Cardiac muscle cell (in vitro differentiated cells and primary cell): ENCODE measurements around the gene CLMN. TPM values are rescaled to one million over a fixed set of nuclear protein-coding genes. Genes with fewer than 3 reads are reported as not detected.

Experiments
- DNase-seq, 2 donors: peaks; one replicate each; pipeline versions ENCODE4 v3.0.0 to v3.0.0-alpha.2; 2010 to 2017; ENCODE audit warnings: low read depth in 1 of 2, low spot score in 1 of 2
- H3K27ac ChIP-seq: fragments of 200-600 bp; sonication (generic); 2 replicates; pipeline ENCODE4 v1.5.1; 2016
- H3K27me3 ChIP-seq: fragments of 200-600 bp; sonication (generic); 2 replicates; pipeline ENCODE4 v1.6.0; 2016; ENCODE audit warnings: control low read depth
- H3K36me3 ChIP-seq: fragments of 200-600 bp; sonication (generic); 2 replicates; pipeline ENCODE4 v1.5.1; 2016; ENCODE audit warnings: control low read depth
- H3K4me1 ChIP-seq: fragments of 200-600 bp; sonication (generic); 2 replicates; pipeline ENCODE4 v1.8.1; 2017; ENCODE audit warnings: low read depth, mild to moderate bottlenecking, mixed run types
- H3K4me3 ChIP-seq: fragments of 200-600 bp; sonication (generic); 2 replicates; pipeline ENCODE4 v1.5.1; 2016; ENCODE audit warnings: mild to moderate bottlenecking
- H3K9me3 ChIP-seq: fragments of 200-600 bp; sonication (generic); 2 replicates; pipeline ENCODE4 v1.5.1; 2017; ENCODE audit warnings: low read depth, mild to moderate bottlenecking, control low read depth
- polyA plus RNA-seq: library from polyadenylated mRNA; unstranded; fragments of >200 nt; fragmentation: Nextera tagmentation; extraction: Ambion mirVana; gene quantifications from 2 replicates; pipeline ENCODE4 v1.2.1, GENCODE V29; 2016
- total RNA-seq: library from RNA; depleted of rRNA; stranded (reverse); fragments of >200 nt; gene quantifications from 2 replicates; pipeline ENCODE4 v1.2.3, GENCODE V29; 2016
- TF ChIP-seq, protein P1 (sequence below): IDR thresholded peaks from 2 replicates; pipeline ENCODE4 v1.5.1; 2012; ENCODE audit warnings: low read depth, mild to moderate bottlenecking, low read length

Gene CLMN
- total and polyA plus RNA-seq, 2 experiments from 2014 or later = 0.98 to 1.3 TPM

DNA sequence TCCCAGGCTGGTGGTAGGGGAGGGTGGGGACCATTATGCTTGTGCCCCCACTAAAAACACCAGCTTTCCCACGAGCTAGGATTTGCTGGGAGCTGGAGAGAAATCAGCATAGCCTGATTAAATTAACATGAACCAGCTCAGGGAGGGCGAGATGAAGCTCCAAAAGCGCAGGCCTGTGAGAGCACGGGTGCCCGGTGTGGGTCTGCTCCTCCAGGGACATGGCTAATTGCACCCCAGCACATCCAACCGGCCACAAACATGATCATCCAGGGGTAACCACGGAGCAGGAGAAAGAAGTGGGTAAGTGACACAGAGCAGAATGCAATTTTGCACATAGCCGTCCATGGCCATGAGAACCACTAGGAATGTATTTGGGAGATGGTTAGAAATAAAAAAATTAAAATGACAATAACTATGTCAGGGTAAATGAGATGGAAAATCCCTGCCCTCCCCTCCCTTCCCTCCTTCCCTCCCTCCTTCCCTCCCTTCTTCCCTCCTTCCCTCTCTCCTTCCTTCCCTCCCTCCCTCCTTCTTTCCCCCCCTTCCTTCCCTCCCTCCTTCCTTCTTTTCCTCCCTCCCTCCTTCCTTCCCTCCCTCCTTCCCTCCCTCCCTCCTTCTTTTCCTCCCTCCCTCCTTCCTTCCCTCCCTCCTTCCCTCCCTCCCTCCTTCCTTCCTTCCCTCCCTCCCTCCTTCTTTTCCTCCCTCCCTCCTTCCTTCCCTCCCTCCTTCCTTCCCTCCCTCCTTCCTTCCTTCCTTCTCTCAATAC, 26.9 kb downstream of the CLMN start:
- TF ChIP-seq, protein P1, sequence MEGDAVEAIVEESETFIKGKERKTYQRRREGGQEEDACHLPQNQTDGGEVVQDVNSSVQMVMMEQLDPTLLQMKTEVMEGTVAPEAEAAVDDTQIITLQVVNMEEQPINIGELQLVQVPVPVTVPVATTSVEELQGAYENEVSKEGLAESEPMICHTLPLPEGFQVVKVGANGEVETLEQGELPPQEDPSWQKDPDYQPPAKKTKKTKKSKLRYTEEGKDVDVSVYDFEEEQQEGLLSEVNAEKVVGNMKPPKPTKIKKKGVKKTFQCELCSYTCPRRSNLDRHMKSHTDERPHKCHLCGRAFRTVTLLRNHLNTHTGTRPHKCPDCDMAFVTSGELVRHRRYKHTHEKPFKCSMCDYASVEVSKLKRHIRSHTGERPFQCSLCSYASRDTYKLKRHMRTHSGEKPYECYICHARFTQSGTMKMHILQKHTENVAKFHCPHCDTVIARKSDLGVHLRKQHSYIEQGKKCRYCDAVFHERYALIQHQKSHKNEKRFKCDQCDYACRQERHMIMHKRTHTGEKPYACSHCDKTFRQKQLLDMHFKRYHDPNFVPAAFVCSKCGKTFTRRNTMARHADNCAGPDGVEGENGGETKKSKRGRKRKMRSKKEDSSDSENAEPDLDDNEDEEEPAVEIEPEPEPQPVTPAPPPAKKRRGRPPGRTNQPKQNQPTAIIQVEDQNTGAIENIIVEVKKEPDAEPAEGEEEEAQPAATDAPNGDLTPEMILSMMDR = no peak
- H3K27ac ChIP-seq = no peak overlapping the region
- H3K4me1 ChIP-seq = no peaks in the 10 kb centered on the region
- H3K9me3 ChIP-seq = no peaks in the 10 kb centered on the region
- peaks cover 2% of the 10 kb centered on the region for H3K27me3 ChIP-seq
- no peak for DNase-seq
- H3K36me3 ChIP-seq = no peaks in the 10 kb centered on the region
- no peak overlapping the region for H3K4me3 ChIP-seq

DNA sequence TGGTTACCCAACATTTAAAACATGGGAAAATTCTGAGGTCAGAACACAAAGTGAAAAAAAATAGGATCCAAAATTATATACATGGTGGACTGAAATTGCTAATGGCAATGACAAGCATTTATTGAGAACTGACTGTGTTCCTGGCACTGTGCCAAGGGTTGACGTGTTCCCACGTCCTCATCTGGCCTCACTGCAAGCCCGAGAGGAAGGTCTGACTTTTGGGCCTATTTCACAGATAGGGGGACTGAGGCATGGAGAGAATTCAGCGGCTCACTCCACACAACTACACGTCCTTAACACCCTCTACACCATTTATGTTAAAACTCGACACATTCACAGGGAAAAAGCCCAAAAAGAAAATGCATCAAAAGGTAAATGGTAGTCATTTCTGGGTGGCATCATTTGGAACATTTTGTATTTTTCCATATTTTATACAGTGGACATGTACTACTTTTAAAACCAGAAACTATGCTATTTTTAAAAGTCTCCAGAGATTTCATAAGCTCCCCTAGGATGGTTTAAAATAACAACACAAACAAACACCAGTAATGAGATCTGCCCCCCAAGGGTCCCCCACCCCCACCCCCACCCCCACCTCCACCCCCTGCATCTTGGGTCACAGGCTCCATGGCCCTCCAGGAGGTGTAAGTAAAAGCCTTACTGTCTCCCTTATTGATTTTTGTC, 27.7 kb downstream of the CLMN start:
- Histone ChIP-seq H3K4me1 (no peaks in the 10 kb centered on the region), H3K27ac (no peak overlapping the region)

DNA sequence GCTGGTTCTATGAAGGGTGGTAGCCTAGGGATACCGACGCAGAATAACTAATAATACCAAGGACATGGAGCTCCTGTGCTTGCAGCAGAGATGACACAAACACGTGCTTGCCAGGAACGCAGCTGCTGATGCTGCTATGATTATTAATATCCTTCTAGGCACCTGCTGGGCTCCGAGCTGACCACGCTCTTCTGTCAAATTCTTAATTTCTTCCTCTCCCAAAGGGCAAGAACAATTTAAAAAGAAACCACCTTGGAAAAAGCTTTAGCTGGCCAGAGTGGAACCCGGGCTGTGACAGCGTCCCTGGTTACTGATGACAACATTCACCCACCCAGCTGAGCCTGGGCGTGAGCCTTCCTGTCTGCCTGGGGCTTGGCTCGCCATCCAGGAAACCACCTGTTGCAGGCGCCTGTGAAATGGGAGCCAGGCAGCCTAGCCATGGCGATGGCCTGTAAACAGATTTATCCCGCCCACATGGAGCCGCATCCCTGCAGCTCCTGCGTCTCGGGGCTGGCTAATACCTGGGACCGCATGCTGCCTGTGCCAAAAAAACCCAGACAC, 28.8 kb downstream of the CLMN start:
- no peak for DNase-seq
- Histone ChIP-seq H3K4me1 (no peaks in the 10 kb centered on the region), H3K4me3 (no peak overlapping the region), H3K27me3 (peaks cover 2% of the 10 kb centered on the region), H3K36me3 (no peaks in the 10 kb centered on the region), H3K9me3 (no peaks in the 10 kb centered on the region), H3K27ac (no peak overlapping the region)
- TF ChIP-seq, protein P1 = no peak

More for the DNA sequence above, 27.7 kb downstream of the CLMN start:
- H3K36me3 ChIP-seq = no peaks in the 10 kb centered on the region
- H3K27me3 ChIP-seq = peaks cover 2% of the 10 kb centered on the region
- TF ChIP-seq, protein P1 = no peak
- H3K4me3 ChIP-seq = no peak overlapping the region
- peak in 1 of 2 donors; percentile 53 for DNase-seq
- H3K9me3 ChIP-seq = no peaks in the 10 kb centered on the region

DNA sequence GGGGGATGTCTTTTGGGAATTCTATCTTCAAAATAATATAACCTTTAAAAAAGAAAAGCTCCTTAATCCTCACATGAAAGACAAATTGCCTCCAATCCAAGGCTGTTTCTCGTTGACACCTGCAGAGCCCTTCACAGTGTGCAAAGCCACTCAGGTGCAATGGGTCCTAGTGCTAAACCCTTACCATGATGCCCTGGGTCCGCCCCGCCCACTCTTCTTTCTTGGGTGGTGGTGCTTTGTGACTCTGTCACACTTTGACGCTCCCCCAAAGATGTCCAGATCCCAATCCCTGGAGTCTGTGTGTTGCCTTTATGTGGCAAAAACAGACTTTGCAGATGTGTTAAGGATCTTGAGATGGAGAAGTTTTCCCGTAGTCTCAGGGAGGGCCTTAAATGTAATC, 29.7 kb downstream of the CLMN start:
- Histone ChIP-seq H3K36me3 (no peaks in the 10 kb centered on the region), H3K9me3 (no peaks in the 10 kb centered on the region), H3K4me3 (no peak overlapping the region), H3K27me3 (peaks cover 2% of the 10 kb centered on the region), H3K4me1 (no peaks in the 10 kb centered on the region), H3K27ac (no peak overlapping the region)
- TF ChIP-seq, protein P1 = no peak
- DNase-seq = no peak

DNA sequence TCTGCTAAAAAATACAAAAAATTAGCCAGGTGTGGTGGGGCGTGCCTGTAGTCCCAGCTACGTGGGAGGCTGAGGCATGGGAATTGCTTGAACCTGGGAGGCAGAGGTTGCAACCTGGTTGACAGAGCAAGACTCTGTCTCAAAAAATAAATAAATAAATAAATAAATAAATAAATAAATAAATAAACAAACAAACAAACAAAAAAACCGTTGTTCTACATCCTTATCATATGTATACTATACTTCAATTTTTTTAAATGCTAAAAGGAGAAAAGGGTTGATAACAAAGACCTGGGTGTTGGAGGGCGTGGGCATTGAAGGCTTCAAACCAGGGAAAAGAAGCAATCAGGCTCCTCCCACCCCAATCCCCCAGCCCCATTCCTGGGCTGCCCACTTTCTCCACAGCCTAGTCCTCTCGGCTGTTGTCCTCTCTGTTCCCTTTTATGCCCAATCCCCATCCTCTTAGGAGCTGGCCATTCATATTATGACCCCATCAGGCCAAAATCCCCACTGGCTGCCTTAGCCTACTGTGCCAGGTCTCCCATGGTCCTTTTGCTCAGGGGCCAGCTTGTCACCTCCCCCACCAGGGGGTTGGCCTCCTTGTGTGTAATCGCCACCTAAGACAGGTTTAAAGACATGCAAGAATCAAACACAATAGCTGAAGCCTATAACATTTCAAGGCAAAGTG, 30.2 kb downstream of the CLMN start:
- Histone ChIP-seq H3K4me1 (no peaks in the 10 kb centered on the region), H3K36me3 (no peaks in the 10 kb centered on the region), H3K27me3 (peaks cover 2% of the 10 kb centered on the region), H3K9me3 (no peaks in the 10 kb centered on the region), H3K27ac (no peak overlapping the region), H3K4me3 (no peak overlapping the region)
- TF ChIP-seq, protein P1 = no peak
- no peak for DNase-seq
